Hepatocyte (in vitro differentiated cells): ENCODE measurements around the gene OR8S1.

Experiments
- EZH2 ChIP-seq: fragments of 200-600 bp; sonication (generic); IDR thresholded peaks from 2 replicates; pipeline ENCODE4 v1.6.1; 2016; ENCODE audit warnings: antibody characterized with exemption, mild to moderate bottlenecking, borderline replicate concordance
- EZH2phosphoT487 ChIP-seq: fragments of 200-600 bp; sonication (generic); IDR thresholded peaks from one replicate; pipeline ENCODE4 v1.6.1; 2018; ENCODE audit warnings: antibody characterized with exemption, mild to moderate bottlenecking, low read depth, moderate library complexity; ENCODE audit not compliant: unreplicated experiment, severe bottlenecking
- TF ChIP-seq, protein P1 (sequence below): fragments of 200-600 bp; sonication (generic); IDR thresholded peaks from 2 replicates; pipeline ENCODE4 v1.5.1; 2016; ENCODE audit warnings: antibody characterized with exemption, mild to moderate bottlenecking; ENCODE audit not compliant: poor library complexity

DNA sequence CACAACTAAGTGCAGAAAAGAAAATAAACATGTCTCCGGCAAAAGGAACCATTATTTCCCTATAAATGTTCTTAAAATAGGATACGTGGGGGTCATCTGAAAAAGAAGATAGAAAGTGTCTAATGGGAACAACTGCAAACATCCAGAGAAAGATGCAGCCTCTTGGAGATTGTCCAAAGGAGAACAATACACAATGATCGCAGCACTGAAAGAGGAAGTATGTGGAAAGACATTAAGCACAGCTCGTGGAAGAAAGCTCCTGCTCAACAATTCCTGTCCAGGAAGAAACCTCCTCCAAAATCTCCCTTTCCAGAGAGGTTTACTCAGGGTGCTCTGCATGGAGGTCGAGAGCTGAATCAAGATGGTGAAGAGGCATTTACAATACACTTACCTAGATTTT is 46.9 kb downstream of the OR8S1 start:
- TF ChIP-seq, protein P1, sequence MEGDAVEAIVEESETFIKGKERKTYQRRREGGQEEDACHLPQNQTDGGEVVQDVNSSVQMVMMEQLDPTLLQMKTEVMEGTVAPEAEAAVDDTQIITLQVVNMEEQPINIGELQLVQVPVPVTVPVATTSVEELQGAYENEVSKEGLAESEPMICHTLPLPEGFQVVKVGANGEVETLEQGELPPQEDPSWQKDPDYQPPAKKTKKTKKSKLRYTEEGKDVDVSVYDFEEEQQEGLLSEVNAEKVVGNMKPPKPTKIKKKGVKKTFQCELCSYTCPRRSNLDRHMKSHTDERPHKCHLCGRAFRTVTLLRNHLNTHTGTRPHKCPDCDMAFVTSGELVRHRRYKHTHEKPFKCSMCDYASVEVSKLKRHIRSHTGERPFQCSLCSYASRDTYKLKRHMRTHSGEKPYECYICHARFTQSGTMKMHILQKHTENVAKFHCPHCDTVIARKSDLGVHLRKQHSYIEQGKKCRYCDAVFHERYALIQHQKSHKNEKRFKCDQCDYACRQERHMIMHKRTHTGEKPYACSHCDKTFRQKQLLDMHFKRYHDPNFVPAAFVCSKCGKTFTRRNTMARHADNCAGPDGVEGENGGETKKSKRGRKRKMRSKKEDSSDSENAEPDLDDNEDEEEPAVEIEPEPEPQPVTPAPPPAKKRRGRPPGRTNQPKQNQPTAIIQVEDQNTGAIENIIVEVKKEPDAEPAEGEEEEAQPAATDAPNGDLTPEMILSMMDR, result no peak
- TF ChIP-seq EZH2phosphoT487 (no peak), EZH2 (no peak)
